Body of pancreas (tissue), 4 donors: ENCODE data around the gene RBMS3. TPM values are rescaled to one million over a fixed set of nuclear protein-coding genes. Genes with fewer than 3 reads are reported as not detected.

Source experiments
- ATAC-seq: fragments of 150-250 bp; one replicate; pipeline ENCODE4 v1.9.1; 2016
- DNase-seq, 4 donors: peaks; one replicate each; pipeline ENCODE4 v3.0.0-alpha.2; 2019
- H3K27ac ChIP-seq, 4 donors: fragments of 200-600 bp; sonication (generic); 1 replicate in 3 of 4; 2 replicates in 1 of 4; pipeline versions ENCODE4 v1.5.1 to v1.6.1; 2016 to 2019; ENCODE audit warnings: mild to moderate bottlenecking in 1 of 4, mixed read lengths in 1 of 4, moderate library complexity in 1 of 4
- H3K27me3 ChIP-seq, 2 donors: fragments of 200-600 bp; sonication (generic); one replicate each; pipeline ENCODE4 v1.6.0; 2016; ENCODE audit warnings: mild to moderate bottlenecking in 1 of 2
- H3K36me3 ChIP-seq, 2 donors: fragments of 200-600 bp; sonication (generic); replicated peaks in 1 of 2; 2 replicates each; pipeline ENCODE4 v1.5.1; 2016; ENCODE audit warnings: low read depth in 2 of 2; ENCODE audit not compliant: insufficient read depth in 1 of 2
- H3K4me1 ChIP-seq: fragments of 200-600 bp; sonication (generic); one replicate; pipeline ENCODE4 v1.6.0; 2016
- H3K4me3 ChIP-seq, 2 donors: fragments of 200-600 bp; sonication (generic); 1 replicate in 1 of 2; 2 replicates in 1 of 2; pipeline ENCODE4 v1.5.1; 2016 to 2019
- H3K9me3 ChIP-seq, 3 donors: fragments of 200-600 bp; sonication (generic); 1 replicate in 2 of 3; 2 replicates in 1 of 3; pipeline ENCODE4 v1.5.1; 2016
- CTCF ChIP-seq, 7 experiments: fragments of 450-650 bp in 4 of 7; fragments of 200-600 bp in 3 of 7; sonication (generic) in 3 of 7; IDR thresholded peaks; one replicate each; pipeline ENCODE4 v1.5.1; 2016 to 2019; ENCODE audit warnings: antibody characterized with exemption in 7 of 7
- POLR2A ChIP-seq, 3 donors: fragments of 450-650 bp; IDR thresholded peaks; one replicate each; pipeline ENCODE4 v1.6.1; 2016; ENCODE audit warnings: antibody characterized with exemption in 3 of 3, mild to moderate bottlenecking in 2 of 3
- WGBS, 2 donors: methylation state at CpG; one replicate each; pipeline ENCODE4 v1.1.5; 2017; 5-methylcytosine and 5-hydroxymethylcytosine counted together
- intact Hi-C: fragments of 100-400 bp; cut with DNase I; formaldehyde crosslinking; loops from one replicate; pipeline ENCODE4 v1.15.1; 2023
- total RNA-seq, 2 donors: library from RNA; depleted of rRNA; stranded (reverse); fragments of >200 nt; gene quantifications; one replicate each; pipeline ENCODE4 v1.1.0, GENCODE V29; 2016

The RBMS3 gene
- total RNA-seq, 2 donors from 2014 or later = 17.4 to 29.7 TPM

- Histone ChIP-seq H3K4me3 (no peak overlapping the region), H3K4me1 (no peaks in the 10 kb centered on the region), H3K27ac (no peak overlapping the region), H3K9me3 (no peaks in the 10 kb centered on the region), H3K27me3 (no peaks in the 10 kb centered on the region), H3K36me3 (no peaks in the 10 kb centered on the region)
- no peak for ATAC-seq
- 53 to 79% methylated on average over 4 of the region's 4 CpGs for WGBS, 2 donors
- intact Hi-C loops = no loop called here
- TF ChIP-seq POLR2A (IDR thresholded peaks at IDR 0.05) (no peak), CTCF (IDR thresholded peaks at IDR 0.05) (no peak)
- DNase-seq = no peak
Observed at GRCh38 chr3:29773481-29773880, 492.6 kb downstream of the RBMS3 start.

GRCh38 chr3:29775340-29775739 lies 494.5 kb downstream of the RBMS3 start:
- no peak overlapping the region for H3K4me3 ChIP-seq
- no peaks in the 10 kb centered on the region for H3K4me1 ChIP-seq
- ATAC-seq (no peak), DNase-seq (no peak)
- no peak overlapping the region for H3K27ac ChIP-seq
- WGBS, 2 donors = 79 to 83% methylated on average over 5 of the region's 5 CpGs
- H3K27me3 ChIP-seq = no peaks in the 10 kb centered on the region
- intact Hi-C loops = no loop called here
- no peaks in the 10 kb centered on the region for H3K9me3 ChIP-seq
- TF ChIP-seq POLR2A (IDR thresholded peaks at IDR 0.05) (no peak), CTCF (IDR thresholded peaks at IDR 0.05) (no peak)
- no peaks in the 10 kb centered on the region for H3K36me3 ChIP-seq

GRCh38 chr3:29777869-29778268 lies 497.0 kb downstream of the RBMS3 start:
- Histone ChIP-seq H3K4me1 (no peaks in the 10 kb centered on the region), H3K4me3 (no peak overlapping the region), H3K27me3 (no peaks in the 10 kb centered on the region), H3K9me3 (no peaks in the 10 kb centered on the region), H3K27ac (no peak overlapping the region), H3K36me3 (no peaks in the 10 kb centered on the region)
- 19 to 31% methylated on average over 1 of the region's 1 CpG for WGBS, 2 donors
- intact Hi-C loops = no loop called here
- TF ChIP-seq CTCF (IDR thresholded peaks at IDR 0.05) = no peak
- no peak for TF ChIP-seq POLR2A (IDR thresholded peaks at IDR 0.05)
- ATAC-seq = no peak
- DNase-seq = no peak

- ATAC-seq (no peak), DNase-seq (no peak)
- no peaks in the 10 kb centered on the region for H3K36me3 ChIP-seq
- H3K27me3 ChIP-seq = no peaks in the 10 kb centered on the region
- H3K4me3 ChIP-seq = no peak overlapping the region
- no peaks in the 10 kb centered on the region for H3K9me3 ChIP-seq
- TF ChIP-seq CTCF (IDR thresholded peaks at IDR 0.05) (no peak), POLR2A (IDR thresholded peaks at IDR 0.05) (no peak)
- intact Hi-C loops = no loop called here
- WGBS, 2 donors = 74 to 75% methylated on average over 1 of the region's 1 CpG
- no peak overlapping the region for H3K27ac ChIP-seq
- no peaks in the 10 kb centered on the region for H3K4me1 ChIP-seq
Observed at GRCh38 chr3:29789686-29790085, 508.8 kb downstream of the RBMS3 start.

- no peak overlapping the region for H3K4me3 ChIP-seq
- intact Hi-C loops = no loop called here
- H3K27me3 ChIP-seq = no peaks in the 10 kb centered on the region
- ATAC-seq (no peak), DNase-seq (no peak)
- no peaks in the 10 kb centered on the region for H3K9me3 ChIP-seq
- TF ChIP-seq POLR2A (IDR thresholded peaks at IDR 0.05) = no peak
- no peak for TF ChIP-seq CTCF (IDR thresholded peaks at IDR 0.05)
- no peak overlapping the region for H3K27ac ChIP-seq
- no peaks in the 10 kb centered on the region for H3K36me3 ChIP-seq
- H3K4me1 ChIP-seq = no peaks in the 10 kb centered on the region
- 86 to 92% methylated on average over 8 of the region's 8 CpGs for WGBS, 2 donors
Observed at GRCh38 chr3:29796808-29797207, 515.9 kb downstream of the RBMS3 start.
